GM23338 (cell line): ENCODE results near the gene TARBP1. TPM values are rescaled to one million over a fixed set of nuclear protein-coding genes. Genes with fewer than 3 reads are reported as not detected.

ENCODE experiments used
- ATAC-seq: fragments of 200-7000 bp; cut with Tn5 transposase; 3 replicates; pipeline ENCODE4 v1.9.1; 2020
- DNase-seq: peaks from one replicate; pipeline ENCODE4 v3.0.0-alpha.2; 2015; ENCODE audit warnings: low spot score
- H2AFZ ChIP-seq: fragments of 200-600 bp; sonication (generic); 2 replicates; pipeline ENCODE4 v1.8.0; 2016; ENCODE audit warnings: antibody characterized with exemption, mild to moderate bottlenecking, moderate library complexity
- H3F3A ChIP-seq: fragments of 200-600 bp; sonication (generic); replicated peaks from 2 replicates; pipeline ENCODE4 v1.8.0; 2017; ENCODE audit warnings: antibody characterized with exemption, mixed run types, low read depth
- H3K27ac ChIP-seq: fragments of 200-600 bp; sonication (generic); 2 replicates; pipeline ENCODE4 v1.6.1; 2016; ENCODE audit warnings: low read depth
- H3K27me3 ChIP-seq: fragments of 200-600 bp; sonication (generic); 2 replicates; pipeline ENCODE4 v1.8.0; 2016; ENCODE audit warnings: mild to moderate bottlenecking, mixed run types, moderate library complexity; ENCODE audit not compliant: insufficient read depth
- H3K36me3 ChIP-seq: fragments of 200-600 bp; sonication (generic); 2 replicates; pipeline ENCODE4 v1.8.0; 2016; ENCODE audit warnings: mild to moderate bottlenecking; ENCODE audit not compliant: insufficient read depth
- H3K4me1 ChIP-seq: fragments of 200-600 bp; sonication (generic); 2 replicates; pipeline ENCODE4 v1.8.0; 2016; ENCODE audit warnings: mild to moderate bottlenecking, moderate library complexity; ENCODE audit not compliant: insufficient read depth
- H3K4me2 ChIP-seq: fragments of 200-600 bp; sonication (generic); 2 replicates; pipeline ENCODE4 v1.7.1; 2017; ENCODE audit warnings: mixed run types
- H3K4me3 ChIP-seq: fragments of 200-600 bp; sonication (generic); 2 replicates; pipeline ENCODE4 v1.6.1; 2016; ENCODE audit warnings: mixed run types
- H3K79me2 ChIP-seq: fragments of 200-600 bp; sonication (generic); replicated peaks from 2 replicates; pipeline ENCODE4 v1.8.0; 2017; ENCODE audit warnings: mild to moderate bottlenecking; ENCODE audit not compliant: insufficient read depth
- H3K9me2 ChIP-seq: fragments of 200-600 bp; sonication (generic); 2 replicates; pipeline ENCODE4 v1.8.0; 2017; ENCODE audit not compliant: insufficient read depth
- H4K20me1 ChIP-seq: fragments of 200-600 bp; sonication (generic); replicated peaks from 2 replicates; pipeline ENCODE4 v1.8.0; 2017; ENCODE audit warnings: mild to moderate bottlenecking; ENCODE audit not compliant: insufficient read depth
- H3K27ac Mint-ChIP-seq: 2 replicates; pipeline ENCODE4 v1.8.0; 2020; ENCODE audit warnings: inconsistent platforms, mild to moderate bottlenecking, moderate library complexity, mixed read lengths
- H3K27me3 Mint-ChIP-seq: 3 replicates; pipeline ENCODE4 v1.8.0; 2022; ENCODE audit warnings: low read depth, mild to moderate bottlenecking, moderate library complexity, mixed read lengths, inconsistent platforms; ENCODE audit not compliant: insufficient read depth, poor library complexity
- H3K36me3 Mint-ChIP-seq: 3 replicates; pipeline ENCODE4 v1.8.0; 2021; ENCODE audit warnings: low read depth, mild to moderate bottlenecking, inconsistent platforms, moderate library complexity, mixed read lengths
- H3K4me1 Mint-ChIP-seq: 3 replicates; pipeline ENCODE4 v1.8.0; 2020; ENCODE audit warnings: mild to moderate bottlenecking, inconsistent platforms, mixed read lengths
- H3K4me3 Mint-ChIP-seq: 3 replicates; pipeline ENCODE4 v1.8.0; 2021; ENCODE audit warnings: moderate library complexity, mild to moderate bottlenecking, inconsistent platforms, mixed read lengths
- H3K9me3 Mint-ChIP-seq: 3 replicates; pipeline ENCODE4 v1.8.0; 2020; ENCODE audit warnings: moderate library complexity, mild to moderate bottlenecking, inconsistent platforms, mixed read lengths
- CREB1 ChIP-seq: fragments of 250-450 bp; sonication (Bioruptor Pico); IDR thresholded peaks from 2 replicates; pipeline ENCODE4 v1.5.0; 2020; ENCODE audit warnings: low read depth, mild to moderate bottlenecking, moderate library complexity
- EZH2 ChIP-seq: fragments of 200-600 bp; sonication (generic); IDR thresholded peaks from one replicate; pipeline ENCODE4 v1.8.0; 2017; ENCODE audit warnings: antibody characterized with exemption, mild to moderate bottlenecking, low read depth; ENCODE audit not compliant: unreplicated experiment
- EZH2phosphoT487 ChIP-seq: fragments of 200-600 bp; sonication (generic); IDR thresholded peaks from one replicate; pipeline ENCODE4 v1.8.1; 2018; ENCODE audit warnings: antibody characterized with exemption; ENCODE audit not compliant: unreplicated experiment
- JUNB ChIP-seq: IDR thresholded peaks from one replicate; pipeline ENCODE4 v1.6.1; 2016; ENCODE audit warnings: antibody characterized with exemption; ENCODE audit not compliant: unreplicated experiment
- NANOG ChIP-seq: IDR thresholded peaks from 2 replicates; pipeline ENCODE4 v1.6.1; 2016; ENCODE audit warnings: antibody characterized with exemption, borderline replicate concordance
- POLR2AphosphoS5 ChIP-seq: IDR thresholded peaks from 2 replicates; pipeline ENCODE4 v1.6.1; 2016; ENCODE audit warnings: antibody characterized with exemption, low read depth
- STAT1 ChIP-seq: IDR thresholded peaks from one replicate; pipeline ENCODE4 v1.6.1; 2016; ENCODE audit warnings: antibody characterized with exemption; ENCODE audit not compliant: unreplicated experiment
- ZNF114 ChIP-seq: fragments of 250-450 bp; sonication (Bioruptor Pico); IDR thresholded peaks from 2 replicates; pipeline ENCODE4 v1.5.0; 2020; ENCODE audit warnings: mild to moderate bottlenecking, moderate library complexity
- ZNF331 ChIP-seq: fragments of 250-450 bp; sonication (Bioruptor Pico); IDR thresholded peaks from 2 replicates; pipeline ENCODE4 v1.5.0; 2020; ENCODE audit warnings: low read depth, mild to moderate bottlenecking, moderate library complexity
- polyA plus RNA-seq: library from polyadenylated mRNA; unstranded; fragments of >200 nt; fragmentation: Nextera tagmentation; extraction: Ambion mirVana; gene quantifications from 2 replicates; pipeline ENCODE4 v1.2.1, GENCODE V29; 2016
- total RNA-seq: library from RNA; depleted of rRNA; stranded (reverse); fragments of >200 nt; shearing (Covaris generic); gene quantifications from 2 replicates; pipeline ENCODE4 v1.2.3, GENCODE V29; 2014
- TF ChIP-seq, protein P1 (sequence below): IDR thresholded peaks from 2 replicates; pipeline ENCODE4 v1.6.1; 2016; ENCODE audit warnings: antibody characterized with exemption
- TF ChIP-seq, protein P2 (sequence below): IDR thresholded peaks from one replicate; pipeline ENCODE4 v1.6.1; 2018; ENCODE audit warnings: antibody characterized with exemption; ENCODE audit not compliant: unreplicated experiment
- TF ChIP-seq, protein P3 (sequence below): fragments of 250-450 bp; sonication (Bioruptor Pico); IDR thresholded peaks from 2 replicates; pipeline ENCODE4 v1.5.0; 2020; ENCODE audit warnings: mild to moderate bottlenecking, moderate library complexity
- TF ChIP-seq, protein P4 (sequence below), 2 experiments: fragments of 200-600 bp in 1 of 2; sonication (generic) in 1 of 2; conservative IDR thresholded peaks; 2 replicates each; pipeline versions ENCODE4 v1.5.1 to v1.6.1; 2016 to 2017; ENCODE audit warnings: antibody characterized with exemption in 2 of 2, low read depth in 2 of 2, mild to moderate bottlenecking in 2 of 2, moderate library complexity in 1 of 2

Gene TARBP1
- total and polyA plus RNA-seq, 2 experiments from 2014 or later, result 14.9 to 18.8 TPM

DNA sequence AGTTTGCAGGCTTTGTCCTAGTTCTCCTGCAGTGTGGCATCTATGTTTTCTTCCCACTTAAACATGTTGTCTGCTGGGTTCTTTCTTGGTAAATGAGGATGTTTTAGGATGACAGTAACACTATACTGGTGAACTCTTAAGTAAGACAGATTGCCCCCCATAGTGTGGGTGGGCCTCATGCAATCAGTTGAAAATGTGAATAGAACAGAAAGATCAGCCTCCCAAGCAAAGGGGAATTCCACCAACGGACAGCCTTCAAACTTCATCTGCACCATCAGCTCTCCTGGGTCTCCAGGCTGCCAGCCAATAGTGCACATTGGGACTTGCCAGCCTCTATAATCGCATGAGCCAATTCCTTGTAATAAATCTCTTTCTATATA lies 10.7 kb upstream of the TARBP1 start:
- no peaks in the 10 kb centered on the region for H3K36me3 ChIP-seq
- no peaks in the 10 kb centered on the region for H3K79me2 ChIP-seq
- H3K27me3 Mint-ChIP-seq, result peaks cover 8% of the 10 kb centered on the region
- no peak overlapping the region for H3K4me2 ChIP-seq
- no peak for TF ChIP-seq ZNF331 (CRISPR knock-in tag)
- TF ChIP-seq, protein P1, sequence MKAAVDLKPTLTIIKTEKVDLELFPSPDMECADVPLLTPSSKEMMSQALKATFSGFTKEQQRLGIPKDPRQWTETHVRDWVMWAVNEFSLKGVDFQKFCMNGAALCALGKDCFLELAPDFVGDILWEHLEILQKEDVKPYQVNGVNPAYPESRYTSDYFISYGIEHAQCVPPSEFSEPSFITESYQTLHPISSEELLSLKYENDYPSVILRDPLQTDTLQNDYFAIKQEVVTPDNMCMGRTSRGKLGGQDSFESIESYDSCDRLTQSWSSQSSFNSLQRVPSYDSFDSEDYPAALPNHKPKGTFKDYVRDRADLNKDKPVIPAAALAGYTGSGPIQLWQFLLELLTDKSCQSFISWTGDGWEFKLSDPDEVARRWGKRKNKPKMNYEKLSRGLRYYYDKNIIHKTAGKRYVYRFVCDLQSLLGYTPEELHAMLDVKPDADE, result no peak
- TF ChIP-seq, protein P2, sequence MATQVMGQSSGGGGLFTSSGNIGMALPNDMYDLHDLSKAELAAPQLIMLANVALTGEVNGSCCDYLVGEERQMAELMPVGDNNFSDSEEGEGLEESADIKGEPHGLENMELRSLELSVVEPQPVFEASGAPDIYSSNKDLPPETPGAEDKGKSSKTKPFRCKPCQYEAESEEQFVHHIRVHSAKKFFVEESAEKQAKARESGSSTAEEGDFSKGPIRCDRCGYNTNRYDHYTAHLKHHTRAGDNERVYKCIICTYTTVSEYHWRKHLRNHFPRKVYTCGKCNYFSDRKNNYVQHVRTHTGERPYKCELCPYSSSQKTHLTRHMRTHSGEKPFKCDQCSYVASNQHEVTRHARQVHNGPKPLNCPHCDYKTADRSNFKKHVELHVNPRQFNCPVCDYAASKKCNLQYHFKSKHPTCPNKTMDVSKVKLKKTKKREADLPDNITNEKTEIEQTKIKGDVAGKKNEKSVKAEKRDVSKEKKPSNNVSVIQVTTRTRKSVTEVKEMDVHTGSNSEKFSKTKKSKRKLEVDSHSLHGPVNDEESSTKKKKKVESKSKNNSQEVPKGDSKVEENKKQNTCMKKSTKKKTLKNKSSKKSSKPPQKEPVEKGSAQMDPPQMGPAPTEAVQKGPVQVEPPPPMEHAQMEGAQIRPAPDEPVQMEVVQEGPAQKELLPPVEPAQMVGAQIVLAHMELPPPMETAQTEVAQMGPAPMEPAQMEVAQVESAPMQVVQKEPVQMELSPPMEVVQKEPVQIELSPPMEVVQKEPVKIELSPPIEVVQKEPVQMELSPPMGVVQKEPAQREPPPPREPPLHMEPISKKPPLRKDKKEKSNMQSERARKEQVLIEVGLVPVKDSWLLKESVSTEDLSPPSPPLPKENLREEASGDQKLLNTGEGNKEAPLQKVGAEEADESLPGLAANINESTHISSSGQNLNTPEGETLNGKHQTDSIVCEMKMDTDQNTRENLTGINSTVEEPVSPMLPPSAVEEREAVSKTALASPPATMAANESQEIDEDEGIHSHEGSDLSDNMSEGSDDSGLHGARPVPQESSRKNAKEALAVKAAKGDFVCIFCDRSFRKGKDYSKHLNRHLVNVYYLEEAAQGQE, result no peak
- no peak for TF ChIP-seq EZH2phosphoT487
- TF ChIP-seq JUNB, result no peak
- TF ChIP-seq CREB1 (CRISPR knock-in tag), result no peak
- TF ChIP-seq ZNF114, result no peak
- TF ChIP-seq POLR2AphosphoS5, result no peak
- TF ChIP-seq, protein P3, sequence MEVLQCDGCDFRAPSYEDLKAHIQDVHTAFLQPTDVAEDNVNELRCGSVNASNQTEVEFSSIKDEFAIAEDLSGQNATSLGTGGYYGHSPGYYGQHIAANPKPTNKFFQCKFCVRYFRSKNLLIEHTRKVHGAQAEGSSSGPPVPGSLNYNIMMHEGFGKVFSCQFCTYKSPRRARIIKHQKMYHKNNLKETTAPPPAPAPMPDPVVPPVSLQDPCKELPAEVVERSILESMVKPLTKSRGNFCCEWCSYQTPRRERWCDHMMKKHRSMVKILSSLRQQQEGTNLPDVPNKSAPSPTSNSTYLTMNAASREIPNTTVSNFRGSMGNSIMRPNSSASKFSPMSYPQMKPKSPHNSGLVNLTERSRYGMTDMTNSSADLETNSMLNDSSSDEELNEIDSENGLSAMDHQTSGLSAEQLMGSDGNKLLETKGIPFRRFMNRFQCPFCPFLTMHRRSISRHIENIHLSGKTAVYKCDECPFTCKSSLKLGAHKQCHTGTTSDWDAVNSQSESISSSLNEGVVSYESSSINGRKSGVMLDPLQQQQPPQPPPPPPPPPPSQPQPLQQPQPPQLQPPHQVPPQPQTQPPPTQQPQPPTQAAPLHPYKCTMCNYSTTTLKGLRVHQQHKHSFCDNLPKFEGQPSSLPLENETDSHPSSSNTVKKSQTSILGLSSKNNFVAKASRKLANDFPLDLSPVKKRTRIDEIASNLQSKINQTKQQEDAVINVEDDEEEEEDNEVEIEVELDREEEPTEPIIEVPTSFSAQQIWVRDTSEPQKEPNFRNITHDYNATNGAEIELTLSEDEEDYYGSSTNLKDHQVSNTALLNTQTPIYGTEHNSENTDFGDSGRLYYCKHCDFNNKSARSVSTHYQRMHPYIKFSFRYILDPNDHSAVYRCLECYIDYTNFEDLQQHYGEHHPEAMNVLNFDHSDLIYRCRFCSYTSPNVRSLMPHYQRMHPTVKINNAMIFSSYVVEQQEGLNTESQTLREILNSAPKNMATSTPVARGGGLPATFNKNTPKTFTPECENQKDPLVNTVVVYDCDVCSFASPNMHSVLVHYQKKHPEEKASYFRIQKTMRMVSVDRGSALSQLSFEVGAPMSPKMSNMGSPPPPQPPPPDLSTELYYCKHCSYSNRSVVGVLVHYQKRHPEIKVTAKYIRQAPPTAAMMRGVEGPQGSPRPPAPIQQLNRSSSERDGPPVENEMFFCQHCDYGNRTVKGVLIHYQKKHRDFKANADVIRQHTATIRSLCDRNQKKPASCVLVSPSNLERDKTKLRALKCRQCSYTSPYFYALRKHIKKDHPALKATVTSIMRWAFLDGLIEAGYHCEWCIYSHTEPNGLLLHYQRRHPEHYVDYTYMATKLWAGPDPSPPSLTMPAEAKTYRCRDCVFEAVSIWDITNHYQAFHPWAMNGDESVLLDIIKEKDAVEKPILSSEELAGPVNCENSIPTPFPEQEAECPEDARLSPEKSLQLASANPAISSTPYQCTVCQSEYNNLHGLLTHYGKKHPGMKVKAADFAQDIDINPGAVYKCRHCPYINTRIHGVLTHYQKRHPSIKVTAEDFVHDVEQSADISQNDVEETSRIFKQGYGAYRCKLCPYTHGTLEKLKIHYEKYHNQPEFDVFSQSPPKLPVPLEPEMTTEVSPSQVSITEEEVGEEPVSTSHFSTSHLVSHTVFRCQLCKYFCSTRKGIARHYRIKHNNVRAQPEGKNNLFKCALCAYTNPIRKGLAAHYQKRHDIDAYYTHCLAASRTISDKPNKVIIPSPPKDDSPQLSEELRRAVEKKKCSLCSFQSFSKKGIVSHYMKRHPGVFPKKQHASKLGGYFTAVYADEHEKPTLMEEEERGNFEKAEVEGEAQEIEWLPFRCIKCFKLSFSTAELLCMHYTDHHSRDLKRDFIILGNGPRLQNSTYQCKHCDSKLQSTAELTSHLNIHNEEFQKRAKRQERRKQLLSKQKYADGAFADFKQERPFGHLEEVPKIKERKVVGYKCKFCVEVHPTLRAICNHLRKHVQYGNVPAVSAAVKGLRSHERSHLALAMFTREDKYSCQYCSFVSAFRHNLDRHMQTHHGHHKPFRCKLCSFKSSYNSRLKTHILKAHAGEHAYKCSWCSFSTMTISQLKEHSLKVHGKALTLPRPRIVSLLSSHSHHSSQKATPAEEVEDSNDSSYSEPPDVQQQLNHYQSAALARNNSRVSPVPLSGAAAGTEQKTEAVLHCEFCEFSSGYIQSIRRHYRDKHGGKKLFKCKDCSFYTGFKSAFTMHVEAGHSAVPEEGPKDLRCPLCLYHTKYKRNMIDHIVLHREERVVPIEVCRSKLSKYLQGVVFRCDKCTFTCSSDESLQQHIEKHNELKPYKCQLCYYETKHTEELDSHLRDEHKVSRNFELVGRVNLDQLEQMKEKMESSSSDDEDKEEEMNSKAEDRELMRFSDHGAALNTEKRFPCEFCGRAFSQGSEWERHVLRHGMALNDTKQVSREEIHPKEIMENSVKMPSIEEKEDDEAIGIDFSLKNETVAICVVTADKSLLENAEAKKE, result no peak
- TF ChIP-seq STAT1, result no peak
- TF ChIP-seq, protein P4, sequence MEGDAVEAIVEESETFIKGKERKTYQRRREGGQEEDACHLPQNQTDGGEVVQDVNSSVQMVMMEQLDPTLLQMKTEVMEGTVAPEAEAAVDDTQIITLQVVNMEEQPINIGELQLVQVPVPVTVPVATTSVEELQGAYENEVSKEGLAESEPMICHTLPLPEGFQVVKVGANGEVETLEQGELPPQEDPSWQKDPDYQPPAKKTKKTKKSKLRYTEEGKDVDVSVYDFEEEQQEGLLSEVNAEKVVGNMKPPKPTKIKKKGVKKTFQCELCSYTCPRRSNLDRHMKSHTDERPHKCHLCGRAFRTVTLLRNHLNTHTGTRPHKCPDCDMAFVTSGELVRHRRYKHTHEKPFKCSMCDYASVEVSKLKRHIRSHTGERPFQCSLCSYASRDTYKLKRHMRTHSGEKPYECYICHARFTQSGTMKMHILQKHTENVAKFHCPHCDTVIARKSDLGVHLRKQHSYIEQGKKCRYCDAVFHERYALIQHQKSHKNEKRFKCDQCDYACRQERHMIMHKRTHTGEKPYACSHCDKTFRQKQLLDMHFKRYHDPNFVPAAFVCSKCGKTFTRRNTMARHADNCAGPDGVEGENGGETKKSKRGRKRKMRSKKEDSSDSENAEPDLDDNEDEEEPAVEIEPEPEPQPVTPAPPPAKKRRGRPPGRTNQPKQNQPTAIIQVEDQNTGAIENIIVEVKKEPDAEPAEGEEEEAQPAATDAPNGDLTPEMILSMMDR (conservative IDR thresholded peaks at IDR 0.05; ENCODE audit: low read depth in 2 of 2), result no peak
- no peak for TF ChIP-seq EZH2
- TF ChIP-seq NANOG, result no peak
- no peak overlapping the region for H2AFZ ChIP-seq
- H3K4me3 ChIP-seq, result no peak overlapping the region
- H3K4me1 ChIP-seq, result peaks cover 11% of the 10 kb centered on the region; the same call in 1 of the 2 replicates
- no peaks in the 10 kb centered on the region for H3K9me2 ChIP-seq
- no peak overlapping the region for H3K27ac Mint-ChIP-seq
- H3K36me3 Mint-ChIP-seq, result no peaks in the 10 kb centered on the region
- no peak for DNase-seq
- no peaks in the 10 kb centered on the region for H3F3A ChIP-seq
- peaks cover 19% of the 10 kb centered on the region for H3K4me1 Mint-ChIP-seq
- H3K9me3 Mint-ChIP-seq, result no peaks in the 10 kb centered on the region
- H3K27ac ChIP-seq, result no peak overlapping the region
- H4K20me1 ChIP-seq, result no peaks in the 10 kb centered on the region
- H3K4me3 Mint-ChIP-seq, result no peak overlapping the region
- peaks cover 6% of the 10 kb centered on the region for H3K27me3 ChIP-seq
- ATAC-seq, result no peak
